Vagina (tissue), 2 donors: ENCODE measurements around the gene ATAD3B. TPM values are rescaled to one million over a fixed set of nuclear protein-coding genes. Genes with fewer than 3 reads are reported as not detected.
A peak's percentile ranks its signal among the peaks of the same experiment; 100 is the strongest.

Experiments used
- DNase-seq, 2 donors: peaks; one replicate each; pipeline ENCODE4 v3.0.0-alpha.2; 2017; ENCODE audit errors: extremely low spot score in 2 of 2
- H3K27ac ChIP-seq: fragments of 200-600 bp; sonication (generic); one replicate; pipeline ENCODE4 v1.5.1; 2019
- H3K27me3 ChIP-seq: fragments of 200-600 bp; sonication (generic); one replicate; pipeline ENCODE4 v1.5.1; 2019
- H3K36me3 ChIP-seq, 2 donors: fragments of 200-600 bp; sonication (generic); one replicate each; pipeline ENCODE4 v1.5.1; 2017 to 2019
- H3K4me1 ChIP-seq: fragments of 200-600 bp; sonication (generic); one replicate; pipeline ENCODE4 v1.5.1; 2019
- H3K4me3 ChIP-seq, 2 donors: fragments of 200-600 bp; sonication (generic); 1 replicate in 1 of 2; 2 replicates in 1 of 2; pipeline ENCODE4 v1.5.1; 2016 to 2019
- H3K9me3 ChIP-seq: fragments of 200-600 bp; sonication (generic); one replicate; pipeline ENCODE4 v1.5.1; 2019
- POLR2A ChIP-seq, 2 donors: fragments of 450-650 bp; IDR thresholded peaks; one replicate each; pipeline ENCODE4 v1.6.1; 2017; ENCODE audit warnings: antibody characterized with exemption in 2 of 2, mild to moderate bottlenecking in 2 of 2, moderate library complexity in 2 of 2
- POLR2AphosphoS5 ChIP-seq, 2 donors: sonication (generic); formaldehyde crosslinking; IDR thresholded peaks; one replicate each; pipeline ENCODE4 v1.9.0; 2017; ENCODE audit warnings: antibody characterized with exemption in 2 of 2, mild to moderate bottlenecking in 2 of 2, low read depth in 1 of 2; ENCODE audit not compliant: insufficient read depth in 1 of 2
- intact Hi-C: fragments of 100-400 bp; cut with DNase I; formaldehyde crosslinking; loops from one replicate; pipeline ENCODE4 v1.15.1; 2023
- total RNA-seq: library from RNA; depleted of rRNA; stranded (reverse); fragments of >200 nt; gene quantifications from one replicate; pipeline ENCODE4 v1.2.3, GENCODE V29; 2016
- TF ChIP-seq, protein P1 (sequence below), 3 experiments: fragments of 450-650 bp in 2 of 3; fragments of 200-600 bp in 1 of 3; sonication (generic) in 1 of 3; IDR thresholded peaks; one replicate each; pipeline ENCODE4 v1.5.1; 2017 to 2019; ENCODE audit warnings: antibody characterized with exemption in 3 of 3, mild to moderate bottlenecking in 2 of 3, moderate library complexity in 2 of 3

ATAD3B gene
- total RNA-seq, 1 donor from 2014 or later, result 17.7 TPM

DNA sequence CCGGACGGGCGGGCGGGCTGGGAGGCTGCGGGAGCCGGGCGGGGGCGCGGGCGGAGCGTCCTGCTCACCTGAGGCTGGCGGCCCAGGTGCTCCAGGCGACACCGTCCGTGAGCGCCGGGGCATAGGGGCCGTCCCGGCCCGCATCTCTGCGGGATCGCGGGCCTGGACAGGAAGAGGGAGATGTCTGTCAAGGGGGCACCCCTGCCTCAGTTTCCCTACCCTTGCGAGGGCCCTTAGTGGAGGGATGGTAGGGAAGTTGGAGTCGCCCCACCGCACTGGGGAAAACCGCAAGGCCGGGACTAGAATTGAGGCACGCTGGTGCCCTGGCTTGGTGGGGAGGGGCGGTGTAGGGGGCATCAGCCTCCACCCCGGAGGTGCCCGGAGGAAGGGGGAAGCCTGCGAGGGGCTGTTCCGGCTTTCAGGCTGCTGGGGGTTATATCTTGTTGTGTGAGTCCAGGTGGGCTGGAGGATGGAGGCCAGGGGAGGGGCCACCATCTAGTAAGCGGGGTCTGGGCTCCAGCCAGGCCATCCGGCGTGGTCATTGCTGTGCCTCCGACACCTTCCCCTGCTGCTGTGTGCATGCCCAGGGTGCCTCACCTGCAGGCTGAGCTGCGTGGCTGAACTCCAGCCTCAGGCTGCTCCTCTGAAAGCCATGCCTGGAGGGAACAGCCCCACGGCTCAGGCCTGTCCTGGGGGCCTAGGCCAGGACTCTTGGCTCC is 35.5 kb upstream of the ATAD3B start:
- intact Hi-C loops, result no loop called here
- H3K27me3 ChIP-seq, result no peaks in the 10 kb centered on the region
- peak overlapping the region; percentile 63 for H3K27ac ChIP-seq
- no peaks in the 10 kb centered on the region for H3K36me3 ChIP-seq
- no peak for DNase-seq
- H3K9me3 ChIP-seq, result no peaks in the 10 kb centered on the region
- H3K4me1 ChIP-seq, result peaks cover 73% of the 10 kb centered on the region
- no peak for TF ChIP-seq POLR2AphosphoS5 (IDR thresholded peaks at IDR 0.05; ENCODE audit: insufficient read depth in 1 of 2, low read depth in 1 of 2)
- TF ChIP-seq, protein P1, sequence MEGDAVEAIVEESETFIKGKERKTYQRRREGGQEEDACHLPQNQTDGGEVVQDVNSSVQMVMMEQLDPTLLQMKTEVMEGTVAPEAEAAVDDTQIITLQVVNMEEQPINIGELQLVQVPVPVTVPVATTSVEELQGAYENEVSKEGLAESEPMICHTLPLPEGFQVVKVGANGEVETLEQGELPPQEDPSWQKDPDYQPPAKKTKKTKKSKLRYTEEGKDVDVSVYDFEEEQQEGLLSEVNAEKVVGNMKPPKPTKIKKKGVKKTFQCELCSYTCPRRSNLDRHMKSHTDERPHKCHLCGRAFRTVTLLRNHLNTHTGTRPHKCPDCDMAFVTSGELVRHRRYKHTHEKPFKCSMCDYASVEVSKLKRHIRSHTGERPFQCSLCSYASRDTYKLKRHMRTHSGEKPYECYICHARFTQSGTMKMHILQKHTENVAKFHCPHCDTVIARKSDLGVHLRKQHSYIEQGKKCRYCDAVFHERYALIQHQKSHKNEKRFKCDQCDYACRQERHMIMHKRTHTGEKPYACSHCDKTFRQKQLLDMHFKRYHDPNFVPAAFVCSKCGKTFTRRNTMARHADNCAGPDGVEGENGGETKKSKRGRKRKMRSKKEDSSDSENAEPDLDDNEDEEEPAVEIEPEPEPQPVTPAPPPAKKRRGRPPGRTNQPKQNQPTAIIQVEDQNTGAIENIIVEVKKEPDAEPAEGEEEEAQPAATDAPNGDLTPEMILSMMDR (IDR thresholded peaks at IDR 0.05), result no peak
- TF ChIP-seq POLR2A (IDR thresholded peaks at IDR 0.05), result no peak
- H3K4me3 ChIP-seq, result peak overlapping the region; percentile 56 to 84

DNA sequence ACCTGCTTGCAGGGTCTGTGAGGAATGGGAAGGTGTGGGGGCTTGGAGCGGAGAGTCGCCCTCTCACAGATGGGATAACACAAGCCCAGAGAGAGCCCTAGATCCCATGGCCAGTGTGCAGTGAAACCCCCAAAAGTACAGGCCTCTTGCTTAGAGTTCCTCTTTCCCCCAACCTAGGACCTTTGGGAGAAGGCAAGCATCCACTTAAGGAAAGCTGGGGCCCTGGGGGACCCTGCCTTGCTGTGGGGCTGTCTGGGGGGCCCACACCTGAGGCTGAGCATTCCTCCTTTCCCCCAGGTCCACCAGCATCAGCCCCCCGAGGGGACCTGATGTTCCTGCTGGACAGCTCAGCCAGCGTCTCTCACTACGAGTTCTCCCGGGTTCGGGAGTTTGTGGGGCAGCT is 34.9 kb upstream of the ATAD3B start:
- TF ChIP-seq, protein P1 (IDR thresholded peaks at IDR 0.05), result no peak
- TF ChIP-seq POLR2AphosphoS5 (IDR thresholded peaks at IDR 0.05; ENCODE audit: insufficient read depth in 1 of 2, low read depth in 1 of 2) (no peak), POLR2A (IDR thresholded peaks at IDR 0.05) (no peak)
- H3K36me3 ChIP-seq, result no peaks in the 10 kb centered on the region
- H3K4me3 ChIP-seq, result peak overlapping the region; percentile 56 to 84
- H3K9me3 ChIP-seq, result no peaks in the 10 kb centered on the region
- H3K27me3 ChIP-seq, result no peaks in the 10 kb centered on the region
- peaks cover 73% of the 10 kb centered on the region for H3K4me1 ChIP-seq
- H3K27ac ChIP-seq, result peak overlapping the region; percentile 63
- no peak for DNase-seq
- intact Hi-C loops, result no loop called here

DNA sequence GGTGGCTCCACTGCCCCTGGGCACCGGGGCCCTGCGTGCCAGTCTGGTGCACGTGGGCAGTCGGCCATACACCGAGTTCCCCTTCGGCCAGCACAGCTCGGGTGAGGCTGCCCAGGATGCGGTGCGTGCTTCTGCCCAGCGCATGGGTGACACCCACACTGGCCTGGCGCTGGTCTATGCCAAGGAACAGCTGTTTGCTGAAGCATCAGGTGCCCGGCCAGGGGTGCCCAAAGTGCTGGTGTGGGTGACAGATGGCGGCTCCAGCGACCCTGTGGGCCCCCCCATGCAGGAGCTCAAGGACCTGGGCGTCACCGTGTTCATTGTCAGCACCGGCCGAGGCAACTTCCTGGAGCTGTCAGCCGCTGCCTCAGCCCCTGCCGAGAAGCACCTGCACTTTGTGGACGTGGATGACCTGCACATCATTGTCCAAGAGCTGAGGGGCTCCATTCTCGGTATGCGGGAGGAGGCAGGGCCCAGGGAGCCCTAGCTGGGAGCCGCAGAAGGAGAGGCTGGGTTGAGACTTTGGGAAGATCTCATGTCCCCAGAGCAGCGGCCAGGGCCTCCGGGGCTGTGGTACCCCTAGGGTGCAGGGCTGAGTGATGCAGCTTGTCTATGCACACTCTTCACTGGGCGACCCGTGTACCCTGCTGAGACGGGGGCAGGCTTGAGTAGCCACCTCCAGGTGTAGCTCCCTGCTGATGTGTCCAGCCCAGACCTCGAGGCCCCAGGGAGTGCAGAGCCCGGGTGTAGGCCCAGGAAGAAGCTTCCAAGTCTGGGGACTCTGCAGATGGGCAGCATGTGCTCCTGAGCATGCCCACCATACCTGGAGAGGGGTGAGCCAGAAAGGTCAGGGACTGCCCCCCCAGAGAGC is 34.3 kb upstream of the ATAD3B start:
- peak overlapping the region; percentile 56 to 84 for H3K4me3 ChIP-seq
- no peaks in the 10 kb centered on the region for H3K9me3 ChIP-seq
- H3K27ac ChIP-seq, result peak overlapping the region; percentile 63
- intact Hi-C loops, result no loop called here
- no peak for DNase-seq
- no peak for TF ChIP-seq POLR2AphosphoS5 (IDR thresholded peaks at IDR 0.05; ENCODE audit: insufficient read depth in 1 of 2, low read depth in 1 of 2)
- no peak for TF ChIP-seq POLR2A (IDR thresholded peaks at IDR 0.05)
- TF ChIP-seq, protein P1 (IDR thresholded peaks at IDR 0.05), result no peak
- H3K27me3 ChIP-seq, result no peaks in the 10 kb centered on the region
- peaks cover 68% of the 10 kb centered on the region for H3K4me1 ChIP-seq
- H3K36me3 ChIP-seq, result no peaks in the 10 kb centered on the region

DNA sequence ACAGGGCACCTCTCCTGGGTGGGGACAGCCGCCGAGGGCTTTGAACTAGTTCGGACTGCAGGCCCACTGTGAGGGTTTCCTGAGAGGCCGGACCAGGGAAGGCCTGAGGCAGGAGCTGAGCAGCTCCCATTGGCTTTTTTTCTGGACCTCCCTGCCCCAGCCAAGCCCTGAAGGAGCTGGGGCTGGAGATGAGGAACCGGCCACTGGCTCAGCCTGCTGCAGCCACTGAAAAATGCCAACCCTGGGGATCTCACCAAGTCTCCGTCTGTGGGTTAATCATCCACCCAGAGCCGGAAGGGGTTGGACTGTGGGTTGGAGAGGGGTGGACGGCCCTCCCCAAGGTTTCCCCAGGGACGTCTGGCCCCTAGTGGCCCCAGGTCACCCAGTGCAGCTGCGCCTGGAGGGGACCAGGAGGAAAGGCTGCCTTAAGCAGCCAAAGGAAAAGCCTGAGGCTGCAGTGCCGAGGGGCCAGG is 33.6 kb upstream of the ATAD3B start:
- Histone ChIP-seq H3K36me3 (no peaks in the 10 kb centered on the region), H3K27ac (no peak overlapping the region), H3K9me3 (no peaks in the 10 kb centered on the region), H3K27me3 (no peaks in the 10 kb centered on the region), H3K4me3 (no peak overlapping the region), H3K4me1 (peaks cover 61% of the 10 kb centered on the region)
- TF ChIP-seq POLR2A (IDR thresholded peaks at IDR 0.05), result no peak
- TF ChIP-seq, protein P1 (IDR thresholded peaks at IDR 0.05), result no peak
- no peak for TF ChIP-seq POLR2AphosphoS5 (IDR thresholded peaks at IDR 0.05; ENCODE audit: insufficient read depth in 1 of 2, low read depth in 1 of 2)
- DNase-seq, result no peak
- intact Hi-C loops, result no loop called here
